GM23248 (cell line): ENCODE data around the gene VAPA. TPM values are rescaled to one million over a fixed set of nuclear protein-coding genes. Genes with fewer than 3 reads are reported as not detected.

Source experiments
- DNase-seq: peaks from one replicate; pipeline ENCODE4 v3.0.0-alpha.2; 2015
- H2AFZ ChIP-seq: fragments of 200-600 bp; sonication (generic); 2 replicates; pipeline ENCODE4 v1.6.1; 2016; ENCODE audit warnings: antibody characterized with exemption
- H3F3A ChIP-seq: fragments of 200-600 bp; sonication (generic); 2 replicates; pipeline ENCODE4 v1.6.1; 2016; ENCODE audit warnings: mild to moderate bottlenecking, antibody characterized with exemption, mixed run types; ENCODE audit not compliant: insufficient read depth
- H3K27ac ChIP-seq: fragments of 200-600 bp; sonication (generic); 2 replicates; pipeline ENCODE4 v1.5.1; 2016; ENCODE audit warnings: mild to moderate bottlenecking
- H3K27me3 ChIP-seq: fragments of 200-600 bp; sonication (generic); replicated peaks from 2 replicates; pipeline ENCODE4 v1.6.1; 2016; ENCODE audit warnings: mild to moderate bottlenecking; ENCODE audit not compliant: insufficient read depth
- H3K36me3 ChIP-seq: fragments of 200-600 bp; sonication (generic); 2 replicates; pipeline ENCODE4 v1.6.1; 2016; ENCODE audit warnings: low read depth, mild to moderate bottlenecking
- H3K4me1 ChIP-seq: fragments of 200-600 bp; sonication (generic); 2 replicates; pipeline ENCODE4 v1.6.1; 2016; ENCODE audit warnings: mild to moderate bottlenecking; ENCODE audit not compliant: insufficient read depth
- H3K4me2 ChIP-seq: fragments of 200-600 bp; sonication (generic); one replicate; pipeline ENCODE4 v1.6.1; 2016; ENCODE audit warnings: mild to moderate bottlenecking; ENCODE audit not compliant: unreplicated experiment
- H3K4me3 ChIP-seq: fragments of 200-600 bp; sonication (generic); 2 replicates; pipeline ENCODE4 v1.5.1; 2016; ENCODE audit warnings: mild to moderate bottlenecking
- H3K79me2 ChIP-seq: fragments of 200-600 bp; sonication (generic); 2 replicates; pipeline ENCODE4 v1.6.1; 2016; ENCODE audit warnings: mild to moderate bottlenecking; ENCODE audit not compliant: insufficient read depth
- H3K9ac ChIP-seq: fragments of 200-600 bp; sonication (generic); 2 replicates; pipeline ENCODE4 v1.6.1; 2016; ENCODE audit warnings: mild to moderate bottlenecking
- H3K9me2 ChIP-seq: fragments of 200-600 bp; sonication (generic); 2 replicates; pipeline ENCODE4 v1.6.1; 2016; ENCODE audit warnings: mixed run types, mild to moderate bottlenecking, moderate library complexity; ENCODE audit not compliant: insufficient read depth
- H3K9me3 ChIP-seq: fragments of 200-600 bp; sonication (generic); one replicate; pipeline ENCODE4 v1.6.1; 2017; ENCODE audit warnings: low read depth
- H4K20me1 ChIP-seq: fragments of 200-600 bp; sonication (generic); 2 replicates; pipeline ENCODE4 v1.6.0; 2016; ENCODE audit not compliant: insufficient read depth
- EZH2 ChIP-seq: fragments of 200-600 bp; sonication (generic); IDR thresholded peaks from 2 replicates; pipeline ENCODE4 v1.6.1; 2018; ENCODE audit warnings: antibody characterized with exemption, mild to moderate bottlenecking; ENCODE audit not compliant: insufficient read depth, poor library complexity, severe bottlenecking
- EZH2phosphoT487 ChIP-seq: fragments of 200-600 bp; sonication (generic); IDR thresholded peaks from 2 replicates; pipeline ENCODE4 v1.6.1; 2018; ENCODE audit warnings: antibody characterized with exemption, moderate library complexity, mild to moderate bottlenecking, low read depth; ENCODE audit not compliant: insufficient read depth
- WGBS, 2 experiments: methylation state at CpG; one replicate each; pipeline ENCODE4 v1.1.6; 2015 to 2017; ENCODE audit warnings: low lambda C conversion rate in 2 of 2, low coverage in 1 of 2; ENCODE audit errors: missing lambda C conversion rate in 2 of 2; 5-methylcytosine and 5-hydroxymethylcytosine counted together
- in situ Hi-C: fragments of 300-500 bp; cut with MboI; formaldehyde crosslinking; loops from 2 replicates; pipeline ENCODE4 v1.15.0; 2020
- polyA plus RNA-seq: library from polyadenylated mRNA; unstranded; fragments of >200 nt; fragmentation: Nextera tagmentation; extraction: Ambion mirVana; gene quantifications from 2 replicates; pipeline ENCODE4 v1.2.1, GENCODE V29; 2016
- total RNA-seq: library from RNA; depleted of rRNA; stranded (reverse); fragments of >200 nt; shearing (Covaris generic); gene quantifications from 2 replicates; pipeline ENCODE4 v1.2.3, GENCODE V29; 2014

VAPA gene
- total and polyA plus RNA-seq, 2 experiments from 2014 or later, result 277 to 290 TPM

DNA sequence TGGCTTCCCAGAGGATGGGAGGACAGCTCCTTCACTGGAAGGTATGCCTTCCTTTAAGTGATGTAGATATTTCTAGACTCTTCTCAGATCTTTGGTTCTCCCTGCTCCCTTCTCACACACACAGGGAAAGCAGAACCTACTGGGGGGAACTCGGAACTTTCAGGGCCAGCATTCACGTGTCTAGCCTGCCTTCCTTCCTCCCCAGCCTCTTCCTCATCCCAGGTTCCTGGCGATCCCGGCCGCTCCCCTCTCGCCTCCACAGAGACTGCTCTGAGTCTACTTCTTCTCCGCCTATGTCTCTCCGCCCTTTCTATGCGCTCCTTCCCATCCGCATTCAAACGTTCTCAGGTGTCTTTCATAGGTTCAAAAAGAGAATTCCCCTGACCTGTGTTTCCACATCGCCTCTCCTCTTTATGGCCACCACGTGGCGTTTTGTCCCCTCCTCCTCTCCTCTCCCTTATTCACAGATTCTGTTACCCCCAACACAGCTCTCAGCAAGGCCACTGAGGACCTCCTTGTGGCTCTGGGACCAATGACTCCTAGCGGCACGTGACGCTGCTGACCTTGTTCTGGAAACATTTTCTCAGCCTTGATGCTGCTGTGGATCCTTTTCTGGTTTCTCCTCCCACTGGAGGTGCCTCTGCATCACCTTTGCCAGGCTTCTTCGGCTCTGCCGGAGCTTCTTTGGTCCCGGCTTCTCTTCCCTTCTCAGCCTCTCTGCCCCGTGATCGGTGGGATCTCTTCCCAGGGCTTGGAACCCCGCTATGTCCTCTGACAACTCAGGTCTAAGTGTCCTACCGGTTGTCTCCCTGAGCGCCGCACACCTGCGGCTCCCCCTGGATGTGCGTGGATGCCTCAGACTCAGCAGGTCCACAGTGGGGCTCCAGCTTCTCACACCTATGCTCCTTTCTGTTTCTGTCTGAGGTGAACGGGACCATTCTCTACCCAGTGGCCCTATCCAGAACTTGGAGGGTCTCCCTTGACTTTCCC lies 77.5 kb downstream of the VAPA start:
- Histone ChIP-seq H3K27me3 (peaks cover 29% of the 10 kb centered on the region), H3K36me3 (no peaks in the 10 kb centered on the region), H3K4me1 (no peaks in the 10 kb centered on the region), H4K20me1 (no peaks in the 10 kb centered on the region), H3K4me2 (no peak overlapping the region), H3K4me3 (no peak overlapping the region), H3F3A (no peaks in the 10 kb centered on the region), H3K9me3 (no peaks in the 10 kb centered on the region), H3K27ac (no peak overlapping the region), H2AFZ (no peak overlapping the region), H3K9me2 (no peaks in the 10 kb centered on the region), H3K9ac (no peak overlapping the region), H3K79me2 (no peaks in the 10 kb centered on the region)
- 87% methylated on average over 29 of the region's 29 CpGs for WGBS, 2 experiments
- DNase-seq, result no peak
- in situ Hi-C loops, result no loop called here
- TF ChIP-seq EZH2phosphoT487, result no peak
- TF ChIP-seq EZH2, result no peak

DNA sequence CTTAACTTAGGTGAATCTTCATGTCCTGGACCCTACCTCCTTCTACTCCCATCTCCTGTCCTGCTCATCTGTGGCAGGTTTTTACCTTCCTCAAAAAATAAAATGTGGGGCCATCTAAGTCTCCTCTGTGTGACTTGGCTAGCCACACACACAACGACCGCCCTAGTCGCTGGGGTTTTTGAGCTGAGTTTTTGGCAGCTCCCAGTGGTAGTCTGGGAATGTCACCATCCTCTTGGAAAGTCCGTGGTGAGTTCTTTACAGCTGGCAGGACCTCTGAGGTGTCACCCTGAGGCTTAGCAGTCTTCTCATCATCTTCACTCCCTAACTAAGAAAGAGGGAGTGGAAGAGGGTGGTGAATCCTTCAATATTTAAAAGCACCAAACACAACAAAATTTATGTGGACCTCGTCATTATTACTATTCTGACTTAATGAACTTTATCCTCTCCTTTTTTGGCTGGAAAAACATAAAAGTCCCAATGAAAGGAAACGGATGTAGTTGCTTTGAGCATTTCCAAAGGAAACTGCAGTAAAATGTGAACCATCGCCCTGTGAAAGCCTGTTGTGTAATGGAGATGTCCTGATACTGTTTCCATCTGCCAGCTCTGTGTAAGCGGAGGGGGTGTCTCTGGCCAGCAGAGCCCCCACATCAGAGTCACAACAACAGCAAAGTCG lies 78.6 kb downstream of the VAPA start:
- no peak overlapping the region for H3K4me2 ChIP-seq
- H2AFZ ChIP-seq, result no peak overlapping the region
- no peaks in the 10 kb centered on the region for H3K79me2 ChIP-seq
- DNase-seq, result no peak
- H3K27me3 ChIP-seq, result peaks cover 29% of the 10 kb centered on the region
- H3K36me3 ChIP-seq, result no peaks in the 10 kb centered on the region
- TF ChIP-seq EZH2phosphoT487 (no peak), EZH2 (no peak)
- no peaks in the 10 kb centered on the region for H3K4me1 ChIP-seq
- H3K4me3 ChIP-seq, result no peak overlapping the region
- H3F3A ChIP-seq, result no peaks in the 10 kb centered on the region
- in situ Hi-C loops, result no loop called here
- H3K9me3 ChIP-seq, result no peaks in the 10 kb centered on the region
- 13 to 14% methylated on average over 9 of the region's 9 CpGs for whole genome bisulfite sequencing, 2 experiments
- no peaks in the 10 kb centered on the region for H3K9me2 ChIP-seq
- no peak overlapping the region for H3K27ac ChIP-seq
- H3K9ac ChIP-seq, result no peak overlapping the region
- H4K20me1 ChIP-seq, result no peaks in the 10 kb centered on the region

DNA sequence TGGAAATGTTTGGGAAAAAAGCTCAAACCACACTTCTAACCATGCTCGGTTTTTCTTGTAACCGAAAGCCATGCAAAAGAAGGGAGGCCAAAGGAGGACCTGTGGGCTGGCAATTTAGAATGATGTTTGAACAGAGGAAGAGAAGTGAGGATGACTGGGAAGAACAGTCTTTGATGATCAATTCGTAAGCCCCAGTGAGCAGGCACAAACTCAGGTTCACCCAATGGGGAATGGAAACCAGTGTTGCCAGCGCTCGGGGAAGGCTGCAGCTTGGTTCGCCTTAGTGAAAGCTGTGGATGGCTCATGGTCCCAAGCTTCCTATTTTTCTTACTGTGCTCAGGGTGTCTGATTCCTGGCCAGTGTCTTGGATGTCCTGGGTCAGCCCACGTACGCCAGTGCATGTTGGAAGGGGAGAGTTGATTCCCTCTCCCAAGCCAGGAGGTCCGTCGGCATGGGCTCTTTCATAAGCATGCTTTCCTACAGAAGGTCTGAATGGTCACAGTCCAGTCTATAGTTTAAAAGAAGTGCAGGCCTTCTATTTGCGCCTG lies 79.2 kb downstream of the VAPA start:
- no peaks in the 10 kb centered on the region for H4K20me1 ChIP-seq
- no peaks in the 10 kb centered on the region for H3K4me1 ChIP-seq
- H3K9ac ChIP-seq, result no peak overlapping the region
- in situ Hi-C loops, result no loop called here
- H3K27me3 ChIP-seq, result peaks cover 29% of the 10 kb centered on the region
- no peak overlapping the region for H3K27ac ChIP-seq
- no peak overlapping the region for H2AFZ ChIP-seq
- TF ChIP-seq EZH2, result no peak
- no peak for TF ChIP-seq EZH2phosphoT487
- no peaks in the 10 kb centered on the region for H3K79me2 ChIP-seq
- peaks cover 2% of the 10 kb centered on the region for H3K9me3 ChIP-seq
- WGBS, 2 experiments, result 59 to 63% methylated on average over 11 of the region's 11 CpGs
- DNase-seq, result no peak
- H3F3A ChIP-seq, result no peaks in the 10 kb centered on the region
- H3K4me2 ChIP-seq, result no peak overlapping the region
- H3K4me3 ChIP-seq, result no peak overlapping the region
- no peaks in the 10 kb centered on the region for H3K9me2 ChIP-seq
- H3K36me3 ChIP-seq, result no peaks in the 10 kb centered on the region

DNA sequence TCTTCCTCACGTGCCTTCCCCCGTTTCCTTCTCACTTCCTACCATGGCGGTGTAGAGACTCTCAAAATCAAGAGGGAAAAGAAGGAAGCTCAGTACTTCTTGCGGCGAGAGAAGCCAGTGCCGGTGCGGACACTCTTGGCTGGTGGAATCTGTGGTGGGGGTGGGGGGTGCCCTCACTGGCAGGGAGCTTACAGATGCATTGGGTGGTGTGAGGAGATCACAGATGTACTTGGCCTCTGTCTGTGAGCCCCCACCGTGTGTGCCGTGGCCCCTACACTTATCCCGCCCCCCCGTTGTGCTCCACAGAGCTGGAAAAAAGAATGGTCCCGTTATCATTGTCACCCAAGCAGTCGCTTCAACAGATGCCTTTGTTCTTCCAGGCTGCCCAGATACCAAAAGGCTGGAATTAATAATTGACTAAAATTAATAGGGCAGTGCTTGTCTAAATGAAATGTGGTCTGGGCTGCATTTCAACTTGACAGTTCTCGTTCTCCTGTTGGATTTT lies 79.8 kb downstream of the VAPA start:
- no peaks in the 10 kb centered on the region for H3K36me3 ChIP-seq
- H3K9me3 ChIP-seq, result peaks cover 4% of the 10 kb centered on the region
- H3K9me2 ChIP-seq, result no peaks in the 10 kb centered on the region
- no peaks in the 10 kb centered on the region for H4K20me1 ChIP-seq
- no peak for DNase-seq
- in situ Hi-C loops, result no loop called here
- H3K4me3 ChIP-seq, result no peak overlapping the region
- no peaks in the 10 kb centered on the region for H3K79me2 ChIP-seq
- TF ChIP-seq EZH2, result no peak
- TF ChIP-seq EZH2phosphoT487, result no peak
- H3K27me3 ChIP-seq, result peaks cover 29% of the 10 kb centered on the region
- H3F3A ChIP-seq, result no peaks in the 10 kb centered on the region
- no peaks in the 10 kb centered on the region for H3K4me1 ChIP-seq
- no peak overlapping the region for H3K27ac ChIP-seq
- no peak overlapping the region for H3K9ac ChIP-seq
- 49% methylated on average over 14 of the region's 14 CpGs for WGBS, 2 experiments
- no peak overlapping the region for H2AFZ ChIP-seq
- no peak overlapping the region for H3K4me2 ChIP-seq
